ENCODE measurements around the gene GRAMD1A. TPM values are rescaled to one million over a fixed set of nuclear protein-coding genes. Genes with fewer than 3 reads are reported as not detected.
A peak's percentile ranks its signal among the peaks of the same experiment; 100 is the strongest.

Gene GRAMD1A
- total RNA-seq, 4 donors from 2014 or later, result 38.8 to 45.1 (median 43.7) TPM

DNA sequence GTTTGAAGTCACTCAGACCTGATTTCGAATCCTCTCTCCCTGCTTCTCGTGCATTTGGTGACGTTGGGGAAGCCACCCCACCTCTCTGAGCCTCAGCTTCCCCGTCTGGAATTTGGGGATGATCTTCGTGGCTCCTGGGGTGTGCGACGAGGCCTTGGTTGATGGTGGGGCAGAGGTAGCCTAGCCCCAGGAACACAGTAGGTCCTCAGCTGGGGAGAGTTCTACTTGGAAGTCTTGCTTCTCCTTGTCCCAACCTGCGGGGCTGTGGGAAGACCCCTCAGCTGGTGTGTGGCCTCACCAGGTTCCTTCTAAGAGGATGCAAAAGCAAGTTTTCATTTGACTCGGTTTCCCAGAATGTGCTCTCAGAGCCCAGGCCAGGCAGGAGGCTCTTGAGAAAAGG lies 54.5 kb downstream of the GRAMD1A start:
- TF ChIP-seq, protein P1, sequence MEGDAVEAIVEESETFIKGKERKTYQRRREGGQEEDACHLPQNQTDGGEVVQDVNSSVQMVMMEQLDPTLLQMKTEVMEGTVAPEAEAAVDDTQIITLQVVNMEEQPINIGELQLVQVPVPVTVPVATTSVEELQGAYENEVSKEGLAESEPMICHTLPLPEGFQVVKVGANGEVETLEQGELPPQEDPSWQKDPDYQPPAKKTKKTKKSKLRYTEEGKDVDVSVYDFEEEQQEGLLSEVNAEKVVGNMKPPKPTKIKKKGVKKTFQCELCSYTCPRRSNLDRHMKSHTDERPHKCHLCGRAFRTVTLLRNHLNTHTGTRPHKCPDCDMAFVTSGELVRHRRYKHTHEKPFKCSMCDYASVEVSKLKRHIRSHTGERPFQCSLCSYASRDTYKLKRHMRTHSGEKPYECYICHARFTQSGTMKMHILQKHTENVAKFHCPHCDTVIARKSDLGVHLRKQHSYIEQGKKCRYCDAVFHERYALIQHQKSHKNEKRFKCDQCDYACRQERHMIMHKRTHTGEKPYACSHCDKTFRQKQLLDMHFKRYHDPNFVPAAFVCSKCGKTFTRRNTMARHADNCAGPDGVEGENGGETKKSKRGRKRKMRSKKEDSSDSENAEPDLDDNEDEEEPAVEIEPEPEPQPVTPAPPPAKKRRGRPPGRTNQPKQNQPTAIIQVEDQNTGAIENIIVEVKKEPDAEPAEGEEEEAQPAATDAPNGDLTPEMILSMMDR (IDR thresholded peaks at IDR 0.05 in 4 of 5, conservative IDR thresholded peaks at IDR 0.05 in 1 of 5), result no peak
- TF ChIP-seq POLR2A (IDR thresholded peaks at IDR 0.05), result no peak
- Histone ChIP-seq H3K36me3 (no peaks in the 10 kb centered on the region), H3K27ac (peak overlapping the region; percentile 70 to 98 (median 97)), H3K27me3 (no peaks in the 10 kb centered on the region), H3K9me3 (no peaks in the 10 kb centered on the region), H3K4me3 (no peak overlapping the region), H3K4me1 (peaks cover 35 to 36% of the 10 kb centered on the region in 2 donors)
- ATAC-seq (no peak), DNase-seq (no peak)
- intact Hi-C loops (cut with DNase I; ENCODE audit: low total_unique reads) (no loop called here), in situ Hi-C loops (cut with MboI; ENCODE audit: low sequenced_read_pairs in 4 of 4) (no loop called here)

DNA sequence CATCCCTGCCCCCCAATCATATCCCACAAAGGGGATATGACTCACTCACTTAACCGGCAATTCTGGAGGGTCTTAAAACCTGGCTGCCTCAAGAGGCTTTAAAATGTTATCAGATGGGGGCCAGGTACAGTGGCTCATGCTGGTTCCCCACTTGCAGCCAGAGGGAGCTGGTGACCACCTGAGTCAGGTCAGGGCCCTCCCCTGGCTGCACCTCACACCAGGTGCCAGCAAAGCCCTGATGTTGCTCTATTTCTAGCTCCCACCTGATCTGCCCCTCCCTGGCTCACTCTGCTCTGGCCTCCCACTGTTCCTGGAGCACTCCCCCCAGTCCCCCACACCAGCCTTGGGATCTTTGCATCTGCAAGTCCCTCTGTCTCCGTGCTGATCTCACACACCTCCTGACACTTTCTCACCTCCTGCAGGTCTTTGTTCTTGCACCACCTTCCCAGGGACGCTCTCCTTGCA lies 55.6 kb downstream of the GRAMD1A start:
- Histone ChIP-seq H3K4me1 (peaks cover 29 to 32% of the 10 kb centered on the region in 2 donors), H3K27me3 (no peaks in the 10 kb centered on the region), H3K27ac (peak overlapping the region; percentile 67 to 97 (median 84)), H3K9me3 (no peaks in the 10 kb centered on the region), H3K36me3 (no peaks in the 10 kb centered on the region), H3K4me3 (no peak overlapping the region)
- no peak for TF ChIP-seq POLR2A (IDR thresholded peaks at IDR 0.05)
- TF ChIP-seq, protein P1 (IDR thresholded peaks at IDR 0.05 in 4 of 5, conservative IDR thresholded peaks at IDR 0.05 in 1 of 5), result peak; percentile 36 to 71 (median 66)
- in situ Hi-C loops (cut with MboI; ENCODE audit: low sequenced_read_pairs in 4 of 4), result no loop called here
- DNase-seq (peak; percentile 67 to 83), ATAC-seq (peak; percentile 53 to 68)
- intact Hi-C loops (cut with DNase I; ENCODE audit: low total_unique reads), result no loop called here

DNA sequence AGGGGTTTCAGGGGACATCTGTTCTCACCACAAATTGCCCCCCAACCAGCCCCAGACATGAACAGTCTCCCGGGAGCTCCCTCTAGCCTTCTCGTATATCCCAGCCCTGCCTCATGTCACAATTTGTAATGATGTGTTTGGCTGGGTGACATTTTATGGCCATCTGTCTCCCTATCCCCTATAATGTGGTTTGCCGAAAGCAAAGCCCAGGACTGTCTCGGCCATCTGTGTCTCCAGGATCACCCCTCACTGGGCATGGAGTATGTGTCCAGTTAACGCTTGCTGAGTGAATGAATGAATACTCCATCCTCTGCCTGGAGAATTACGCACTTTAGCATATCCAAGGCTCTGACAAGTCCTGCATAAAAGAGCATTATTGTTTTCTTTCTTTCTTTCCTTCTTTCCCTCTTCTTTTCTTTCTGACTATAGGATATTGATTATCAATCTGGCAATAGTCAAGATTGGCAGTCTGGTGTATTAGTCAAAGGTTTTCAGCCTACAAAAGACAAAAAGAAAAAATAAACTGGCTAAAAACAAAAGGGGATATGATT lies 56.5 kb downstream of the GRAMD1A start:
- Histone ChIP-seq H3K9me3 (no peaks in the 10 kb centered on the region), H3K36me3 (no peaks in the 10 kb centered on the region), H3K27ac (peak overlapping the region; percentile 67 to 97 (median 84)), H3K27me3 (no peaks in the 10 kb centered on the region), H3K4me3 (no peak overlapping the region), H3K4me1 (peaks cover 29 to 32% of the 10 kb centered on the region in 2 donors)
- TF ChIP-seq, protein P1 (IDR thresholded peaks at IDR 0.05 in 4 of 5, conservative IDR thresholded peaks at IDR 0.05 in 1 of 5), result no peak
- no peak for TF ChIP-seq POLR2A (IDR thresholded peaks at IDR 0.05)
- ATAC-seq (peak in 1 of 2 donors; percentile 26), DNase-seq (no peak)
- in situ Hi-C loops (cut with MboI; ENCODE audit: low sequenced_read_pairs in 4 of 4) (no loop called here), intact Hi-C loops (cut with DNase I; ENCODE audit: low total_unique reads) (no loop called here)

DNA sequence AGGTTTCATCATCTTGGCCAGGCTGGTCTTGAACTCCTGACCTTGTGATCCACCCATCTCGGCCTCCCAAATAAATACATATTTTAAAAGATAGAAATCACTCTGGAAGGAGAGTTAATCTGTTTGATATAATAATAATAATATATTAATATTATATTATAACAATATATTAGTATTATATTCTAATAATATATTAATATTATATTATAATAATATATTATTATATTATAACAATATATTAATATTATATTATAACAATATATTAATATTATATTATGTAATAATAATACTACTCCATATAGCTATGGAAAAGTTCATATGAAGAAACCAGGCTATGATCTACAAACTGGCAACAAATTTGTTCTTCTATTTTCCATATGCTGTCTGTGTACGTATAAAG lies 58.2 kb downstream of the GRAMD1A start:
- H3K9me3 ChIP-seq, result no peaks in the 10 kb centered on the region

More for the DNA sequence above, 58.2 kb downstream of the GRAMD1A start:
- peaks cover 20 to 31% of the 10 kb centered on the region in 2 donors for H3K4me1 ChIP-seq
- no peaks in the 10 kb centered on the region for H3K27me3 ChIP-seq
- TF ChIP-seq, protein P1 (IDR thresholded peaks at IDR 0.05 in 4 of 5, conservative IDR thresholded peaks at IDR 0.05 in 1 of 5), result no peak
- no peak for TF ChIP-seq POLR2A (IDR thresholded peaks at IDR 0.05)
- no peak overlapping the region for H3K27ac ChIP-seq
- H3K36me3 ChIP-seq, result no peaks in the 10 kb centered on the region
- in situ Hi-C loops (cut with MboI; ENCODE audit: low sequenced_read_pairs in 4 of 4) (no loop called here), intact Hi-C loops (cut with DNase I; ENCODE audit: low total_unique reads) (no loop called here)
- ATAC-seq (no peak), DNase-seq (no peak)
- no peak overlapping the region for H3K4me3 ChIP-seq

All from gastrocnemius medialis (tissue), 4 donors.